Panc1 (cell line): Measurements from ENCODE around the gene TFDP2. TPM values are rescaled to one million over a fixed set of nuclear protein-coding genes. Genes with fewer than 3 reads are reported as not detected.
A peak's percentile ranks its signal among the peaks of the same experiment; 100 is the strongest.
"Not testable (repeated sequence)": the region's sequence is repeated elsewhere in the genome, so short reads cannot be mapped to it uniquely, and the experiment has no call there.

Experiments
- ATAC-seq: fragments of 200-7000 bp; cut with Tn5 transposase; 2 replicates; pipeline ENCODE4 v1.9.1; 2020; ENCODE audit warnings: mild to moderate bottlenecking, moderate library complexity
- BruUV-seq: library from RNA; stranded (reverse); fragments of 400-500 nt; replicated peaks from 2 replicates; lab custom pipeline; 2021; lab: Mats Ljungman, UMichigan
- CTCF ChIA-PET: fragments of 300-600 bp; sonication (Branson Sonifier 250); formaldehyde crosslinking; loops from one replicate; lab custom pipeline; 2022; ENCODE audit warnings: antibody characterized with exemption; lab: Charles Lee
- POLR2A ChIA-PET: fragments of 300-600 bp; sonication (Branson Sonifier 250); formaldehyde crosslinking; loops from one replicate; lab custom pipeline; 2022; ENCODE audit warnings: antibody characterized with exemption; lab: Charles Lee
- DNase-seq: peaks from one replicate; pipeline ENCODE4 v3.0.0-alpha.2; 2010; ENCODE audit warnings: low read depth, low spot score
- H3K27ac ChIP-seq: 2 replicates; pipeline ENCODE4 v1.5.1; 2011; ENCODE audit warnings: mild to moderate bottlenecking, low read length, inconsistent platforms
- H3K27me3 ChIP-seq: fragments of 200-500 bp; sonication (Bioruptor generic); 2 replicates; pipeline ENCODE4 v1.6.0; 2014; ENCODE audit warnings: low read length, inconsistent platforms; ENCODE audit not compliant: control insufficient read depth, insufficient read depth
- H3K36me3 ChIP-seq: fragments of 200-500 bp; sonication (Bioruptor generic); 2 replicates; pipeline ENCODE4 v1.5.1; 2014; ENCODE audit warnings: inconsistent platforms, mild to moderate bottlenecking, low read length, moderate library complexity; ENCODE audit not compliant: control insufficient read depth, insufficient read depth
- H3K4me1 ChIP-seq: 2 replicates; pipeline ENCODE4 v1.5.1; 2011; ENCODE audit warnings: inconsistent platforms, mild to moderate bottlenecking, low read length, moderate library complexity; ENCODE audit not compliant: control insufficient read depth, insufficient read depth
- H3K4me3 ChIP-seq, 2 experiments: 2 replicates each; pipeline ENCODE4 v1.5.1; 2011 to 2012; ENCODE audit warnings: low read depth in 2 of 2, low read length in 2 of 2, mild to moderate bottlenecking in 2 of 2, inconsistent platforms in 1 of 2, moderate library complexity in 1 of 2
- H3K9me3 ChIP-seq: fragments of 200-500 bp; sonication (Bioruptor generic); 2 replicates; pipeline ENCODE4 v1.5.1; 2014; ENCODE audit warnings: low read depth, mild to moderate bottlenecking, inconsistent platforms, low read length, moderate library complexity; ENCODE audit not compliant: control insufficient read depth, insufficient read depth
- POLR2AphosphoS5 ChIP-seq: IDR thresholded peaks from 2 replicates; pipeline ENCODE4 v1.6.1; 2012; ENCODE audit warnings: mild to moderate bottlenecking, low read depth, low read length, moderate library complexity
- SIN3A ChIP-seq: IDR thresholded peaks from 2 replicates; pipeline ENCODE4 v1.6.1; 2012; ENCODE audit warnings: low read depth, mild to moderate bottlenecking, low read length, moderate library complexity, borderline replicate concordance; ENCODE audit not compliant: insufficient read depth
- TCF7L2 ChIP-seq: IDR thresholded peaks from 2 replicates; pipeline ENCODE4 v1.6.1; 2011; ENCODE audit warnings: mild to moderate bottlenecking, low read depth, low read length, inconsistent platforms
- in situ Hi-C: cut with HindIII; loops from 2 replicates; pipeline ENCODE4 v1.10.0; 2016; ENCODE audit warnings: low sequenced_read_pairs, low pct_unique_long_range_greater_than_20kb
- intact Hi-C: fragments of 100-400 bp; cut with micrococcal nuclease; formaldehyde crosslinking; loops from one replicate; pipeline ENCODE4 v1.10.0; 2022; ENCODE audit not compliant: unreplicated experiment
- total RNA-seq: library from RNA; stranded (reverse); gene quantifications from one replicate; pipeline ENCODE4 v1.2.1, GENCODE V29; 2021; ENCODE audit not compliant: unreplicated experiment
- TF ChIP-seq, protein P1 (sequence below), 2 experiments: IDR thresholded peaks; 2 replicates each; pipeline ENCODE4 v1.6.1; 2011 to 2012; ENCODE audit warnings: low read depth in 2 of 2, control low read depth in 1 of 2, low read length in 1 of 2, mild to moderate bottlenecking in 1 of 2, moderate library complexity in 1 of 2; ENCODE audit not compliant: insufficient read depth in 1 of 2
- TF ChIP-seq, protein P2 (sequence below): fragments of 450-650 bp; IDR thresholded peaks from 2 replicates; pipeline ENCODE4 v1.5.1; 2017; ENCODE audit warnings: mild to moderate bottlenecking

TFDP2 gene
- total RNA-seq, 1 experiment from 2014 or later = 66.3 TPM

- intact Hi-C loops = no loop called here
- H3K27me3 ChIP-seq = no peaks in the 10 kb centered on the region; the same call in 1 of the 2 replicates
- ATAC-seq (peak; percentile 15; the same call in 1 of the 2 replicates), DNase-seq (no peak)
- TSS peak; percentile 62 for BruUV-seq
- ChIA-PET POLR2A (interaction anchor here (0.5 to 0.8 kb wide), 2 partner anchors 191 to 344 kb away, joined by 3 read pairs; no protein-coding TSS in a partner anchor), CTCF (interaction anchor here (0.7 to 1.3 kb wide), 2 partner anchors 23 to 207 kb away, joined by 3 to 7 read pairs; no protein-coding TSS in a partner anchor)
- no peaks in the 10 kb centered on the region; the same call in 1 of the 2 replicates for H3K36me3 ChIP-seq
- TF ChIP-seq TCF7L2 (no peak), POLR2AphosphoS5 (no peak), SIN3A (no peak)
- TF ChIP-seq, protein P1, sequence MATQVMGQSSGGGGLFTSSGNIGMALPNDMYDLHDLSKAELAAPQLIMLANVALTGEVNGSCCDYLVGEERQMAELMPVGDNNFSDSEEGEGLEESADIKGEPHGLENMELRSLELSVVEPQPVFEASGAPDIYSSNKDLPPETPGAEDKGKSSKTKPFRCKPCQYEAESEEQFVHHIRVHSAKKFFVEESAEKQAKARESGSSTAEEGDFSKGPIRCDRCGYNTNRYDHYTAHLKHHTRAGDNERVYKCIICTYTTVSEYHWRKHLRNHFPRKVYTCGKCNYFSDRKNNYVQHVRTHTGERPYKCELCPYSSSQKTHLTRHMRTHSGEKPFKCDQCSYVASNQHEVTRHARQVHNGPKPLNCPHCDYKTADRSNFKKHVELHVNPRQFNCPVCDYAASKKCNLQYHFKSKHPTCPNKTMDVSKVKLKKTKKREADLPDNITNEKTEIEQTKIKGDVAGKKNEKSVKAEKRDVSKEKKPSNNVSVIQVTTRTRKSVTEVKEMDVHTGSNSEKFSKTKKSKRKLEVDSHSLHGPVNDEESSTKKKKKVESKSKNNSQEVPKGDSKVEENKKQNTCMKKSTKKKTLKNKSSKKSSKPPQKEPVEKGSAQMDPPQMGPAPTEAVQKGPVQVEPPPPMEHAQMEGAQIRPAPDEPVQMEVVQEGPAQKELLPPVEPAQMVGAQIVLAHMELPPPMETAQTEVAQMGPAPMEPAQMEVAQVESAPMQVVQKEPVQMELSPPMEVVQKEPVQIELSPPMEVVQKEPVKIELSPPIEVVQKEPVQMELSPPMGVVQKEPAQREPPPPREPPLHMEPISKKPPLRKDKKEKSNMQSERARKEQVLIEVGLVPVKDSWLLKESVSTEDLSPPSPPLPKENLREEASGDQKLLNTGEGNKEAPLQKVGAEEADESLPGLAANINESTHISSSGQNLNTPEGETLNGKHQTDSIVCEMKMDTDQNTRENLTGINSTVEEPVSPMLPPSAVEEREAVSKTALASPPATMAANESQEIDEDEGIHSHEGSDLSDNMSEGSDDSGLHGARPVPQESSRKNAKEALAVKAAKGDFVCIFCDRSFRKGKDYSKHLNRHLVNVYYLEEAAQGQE (IDR thresholded peaks at IDR 0.05; ENCODE audit: insufficient read depth in 1 of 2, low read depth in 2 of 2, low read length in 1 of 2) = no peak
- TF ChIP-seq, protein P2, sequence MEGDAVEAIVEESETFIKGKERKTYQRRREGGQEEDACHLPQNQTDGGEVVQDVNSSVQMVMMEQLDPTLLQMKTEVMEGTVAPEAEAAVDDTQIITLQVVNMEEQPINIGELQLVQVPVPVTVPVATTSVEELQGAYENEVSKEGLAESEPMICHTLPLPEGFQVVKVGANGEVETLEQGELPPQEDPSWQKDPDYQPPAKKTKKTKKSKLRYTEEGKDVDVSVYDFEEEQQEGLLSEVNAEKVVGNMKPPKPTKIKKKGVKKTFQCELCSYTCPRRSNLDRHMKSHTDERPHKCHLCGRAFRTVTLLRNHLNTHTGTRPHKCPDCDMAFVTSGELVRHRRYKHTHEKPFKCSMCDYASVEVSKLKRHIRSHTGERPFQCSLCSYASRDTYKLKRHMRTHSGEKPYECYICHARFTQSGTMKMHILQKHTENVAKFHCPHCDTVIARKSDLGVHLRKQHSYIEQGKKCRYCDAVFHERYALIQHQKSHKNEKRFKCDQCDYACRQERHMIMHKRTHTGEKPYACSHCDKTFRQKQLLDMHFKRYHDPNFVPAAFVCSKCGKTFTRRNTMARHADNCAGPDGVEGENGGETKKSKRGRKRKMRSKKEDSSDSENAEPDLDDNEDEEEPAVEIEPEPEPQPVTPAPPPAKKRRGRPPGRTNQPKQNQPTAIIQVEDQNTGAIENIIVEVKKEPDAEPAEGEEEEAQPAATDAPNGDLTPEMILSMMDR = no peak
- in situ Hi-C loops = no loop called here
- no peaks in the 10 kb centered on the region for H3K9me3 ChIP-seq
- peaks cover 35% of the 10 kb centered on the region for H3K4me1 ChIP-seq
- H3K4me3 ChIP-seq = peak overlapping the region; percentile 80 to 89
- peak overlapping the region; percentile 87 for H3K27ac ChIP-seq
These were observed 1.1 kb downstream of the TFDP2 start for GRCh38 chr3:142148044-142148791.

DNA sequence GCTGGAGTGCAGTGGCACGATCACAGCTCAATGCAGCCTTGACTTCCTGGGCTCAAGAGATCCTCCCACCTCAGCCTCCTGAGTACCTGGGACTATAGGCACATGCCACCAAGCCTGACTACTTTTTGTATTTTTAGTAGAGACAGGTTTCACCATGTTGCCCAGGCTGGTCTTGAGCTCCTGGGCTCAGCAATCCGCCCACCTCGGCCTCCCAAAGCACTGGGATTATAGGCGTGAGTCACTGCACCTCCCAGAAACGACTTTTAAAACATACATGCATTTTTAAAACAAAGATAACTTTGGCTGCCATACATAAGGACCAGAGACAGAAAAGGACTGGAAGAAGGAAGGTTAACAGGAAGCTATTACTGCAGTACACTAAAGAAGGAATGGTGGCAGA lies 4.8 kb downstream of the TFDP2 start:
- H3K27me3 ChIP-seq, BruUV-seq, in situ Hi-C loops, H3K27ac ChIP-seq, H3K9me3 ChIP-seq, H3K36me3 ChIP-seq, ATAC-seq, intact Hi-C loops, DNase-seq, POLR2A ChIA-PET, H3K4me3 ChIP-seq: not testable (repeated sequence)
- peaks cover 30% of the 10 kb centered on the region for H3K4me1 ChIP-seq
- CTCF ChIA-PET = interaction anchor here (0.6 kb wide), 2 partner anchors 29 to 122 kb away, joined by 3 to 5 read pairs; no protein-coding TSS in a partner anchor
